B cell (primary cell): Measurements from ENCODE around the gene CD19. TPM values are rescaled to one million over a fixed set of nuclear protein-coding genes. Genes with fewer than 3 reads are reported as not detected.

Experiments used
- ATAC-seq: fragments of 200-7000 bp; cut with Tn5 transposase; one replicate; pipeline ENCODE4 v1.10.0; 2021; ENCODE audit warnings: low read depth, mild to moderate bottlenecking, moderate number of reproducible peaks, moderate library complexity
- CTCF ChIA-PET: fragments of 350-600 bp; sonication (Branson Sonifier 250); formaldehyde crosslinking; loops from one replicate; lab custom pipeline; 2021; ENCODE audit warnings: antibody characterized with exemption, inconsistent platforms; lab: Charles Lee
- POLR2A ChIA-PET: fragments of 350-600 bp; sonication (Branson Sonifier 250); formaldehyde crosslinking; loops from one replicate; lab custom pipeline; 2021; ENCODE audit warnings: antibody characterized with exemption; lab: Charles Lee
- DNase-seq: peaks from one replicate; pipeline ENCODE4 v3.0.0; 2013
- H2AFZ ChIP-seq: 2 replicates; pipeline ENCODE4 v1.6.1; 2012; ENCODE audit warnings: mild to moderate bottlenecking, low read depth, low read length; ENCODE audit not compliant: insufficient read depth, poor library complexity, severe bottlenecking
- H3K27ac ChIP-seq, 2 donors: 1 replicate in 1 of 2; 2 replicates in 1 of 2; pipeline ENCODE4 v1.5.1; 2012 to 2013; ENCODE audit warnings: low read length in 2 of 2, mild to moderate bottlenecking in 2 of 2, moderate library complexity in 1 of 2
- H3K27me3 ChIP-seq, 4 experiments: fragments of 200-600 bp in 1 of 4; sonication (generic) in 1 of 4; replicated peaks in 1 of 4; 1 replicate in 2 of 4; 2 replicates in 2 of 4; pipeline versions ENCODE4 v1.6.1 to v1.7.0; 2013 to 2016; ENCODE audit warnings: low read length in 3 of 4, mild to moderate bottlenecking in 2 of 4, mixed read lengths in 1 of 4, moderate library complexity in 1 of 4; ENCODE audit not compliant: insufficient read depth in 4 of 4, control insufficient read depth in 3 of 4; ENCODE audit errors: control extremely low read depth in 1 of 4
- H3K36me3 ChIP-seq, 2 experiments: replicated peaks in 1 of 2; 1 replicate in 1 of 2; 2 replicates in 1 of 2; pipeline versions ENCODE4 v1.6.1 to v1.7.1; 2013; ENCODE audit warnings: low read length in 1 of 2; ENCODE audit not compliant: insufficient read depth in 2 of 2, control insufficient read depth in 1 of 2; ENCODE audit errors: control extremely low read depth in 1 of 2, extremely low read depth in 1 of 2
- H3K4me1 ChIP-seq, 2 donors: fragments of 200-600 bp in 1 of 2; sonication (generic) in 1 of 2; 1 replicate in 1 of 2; 2 replicates in 1 of 2; pipeline versions ENCODE4 v1.5.1 to v1.6.1; 2013 to 2017; ENCODE audit warnings: low read length in 2 of 2; ENCODE audit not compliant: control insufficient read depth in 2 of 2, insufficient read depth in 2 of 2
- H3K4me2 ChIP-seq: replicated peaks from 2 replicates; pipeline ENCODE3; 2012; ENCODE audit warnings: mild to moderate bottlenecking, low read depth, low read length; ENCODE audit not compliant: poor library complexity, severe bottlenecking
- H3K4me3 ChIP-seq, 5 experiments: fragments of 200-600 bp in 1 of 5; sonication (generic) in 1 of 5; 1 replicate in 3 of 5; 2 replicates in 2 of 5; pipeline versions ENCODE4 v1.5.1 to v1.7.0; 2011 to 2016; ENCODE audit warnings: low read length in 4 of 5, mild to moderate bottlenecking in 4 of 5, low read depth in 2 of 5, control low read depth in 1 of 5, moderate library complexity in 1 of 5; ENCODE audit not compliant: insufficient read depth in 1 of 5; ENCODE audit errors: control extremely low read depth in 1 of 5, extremely low read depth in 1 of 5
- H3K79me2 ChIP-seq: fragments of 200-600 bp; sonication (generic); one replicate; pipeline ENCODE4 v1.6.0; 2016; ENCODE audit warnings: low read length; ENCODE audit not compliant: control insufficient read depth, insufficient read depth
- H3K9ac ChIP-seq: fragments of 200-600 bp; sonication (generic); 2 replicates; pipeline ENCODE4 v1.6.1; 2017; ENCODE audit warnings: mild to moderate bottlenecking, low read length, moderate library complexity
- H3K9me3 ChIP-seq, 3 donors: one replicate each; pipeline versions ENCODE4 v1.6.1 to v1.7.1; 2013; ENCODE audit warnings: low read length in 2 of 3; ENCODE audit not compliant: control insufficient read depth in 2 of 3, insufficient read depth in 1 of 3; ENCODE audit errors: control extremely low read depth in 1 of 3
- H4K20me1 ChIP-seq: 2 replicates; pipeline ENCODE4 v1.6.0; 2012; ENCODE audit warnings: mild to moderate bottlenecking, low read length; ENCODE audit not compliant: insufficient read depth, control insufficient read depth, poor library complexity, severe bottlenecking
- H3K27ac Mint-ChIP-seq: one replicate; pipeline ENCODE4 v1.8.0; 2021; ENCODE audit warnings: mixed read lengths
- H3K27me3 Mint-ChIP-seq: one replicate; pipeline ENCODE4 v1.8.0; 2021; ENCODE audit warnings: mixed read lengths
- H3K4me1 Mint-ChIP-seq: one replicate; pipeline ENCODE4 v1.8.0; 2021; ENCODE audit warnings: mixed read lengths
- H3K4me3 Mint-ChIP-seq: one replicate; pipeline ENCODE4 v1.8.0; 2021; ENCODE audit warnings: mixed read lengths
- H3K9me3 Mint-ChIP-seq: one replicate; pipeline ENCODE4 v1.8.0; 2022; ENCODE audit warnings: mixed read lengths; ENCODE audit not compliant: insufficient read depth
- EZH2 ChIP-seq: IDR thresholded peaks from 2 replicates; pipeline ENCODE4 v1.6.1; 2012; ENCODE audit warnings: borderline replicate concordance, low read depth, mild to moderate bottlenecking, moderate library complexity, low read length; ENCODE audit not compliant: insufficient read depth, poor library complexity, severe bottlenecking
- WGBS: methylation state at CpG from one replicate; pipeline ENCODE4 v1.1.5; 2013; ENCODE audit warnings: missing lambda C conversion rate; ENCODE audit not compliant: insufficient coverage; 5-methylcytosine and 5-hydroxymethylcytosine counted together
- intact Hi-C: fragments of 100-400 bp; cut with micrococcal nuclease; formaldehyde crosslinking; loops from one replicate; pipeline ENCODE4 v1.10.0; 2022
- polyA plus RNA-seq: library from polyadenylated mRNA; depleted of rRNA; stranded (reverse); fragments of >200 nt; gene quantifications from 2 replicates; pipeline ENCODE4 v1.2.3, GENCODE V29; 2012
- total RNA-seq, 2 donors: library from RNA; stranded (reverse); fragments of 120-200 nt in 1 of 2; gene quantifications; 1 replicate in 1 of 2; 2 replicates in 1 of 2; pipeline versions ENCODE4 v1.2.3 to v1.2.4, GENCODE V29; 2013 to 2022
- TF ChIP-seq, protein P1 (sequence below): fragments of 200-600 bp; IDR thresholded peaks from one replicate; pipeline ENCODE4 v1.8.0; 2022; ENCODE audit warnings: antibody characterized with exemption, mild to moderate bottlenecking

Gene CD19
- total and polyA plus RNA-seq, 2 donors (not counting 1 experiment from before 2014, with no cell fraction given): 306 to 478 TPM

DNA sequence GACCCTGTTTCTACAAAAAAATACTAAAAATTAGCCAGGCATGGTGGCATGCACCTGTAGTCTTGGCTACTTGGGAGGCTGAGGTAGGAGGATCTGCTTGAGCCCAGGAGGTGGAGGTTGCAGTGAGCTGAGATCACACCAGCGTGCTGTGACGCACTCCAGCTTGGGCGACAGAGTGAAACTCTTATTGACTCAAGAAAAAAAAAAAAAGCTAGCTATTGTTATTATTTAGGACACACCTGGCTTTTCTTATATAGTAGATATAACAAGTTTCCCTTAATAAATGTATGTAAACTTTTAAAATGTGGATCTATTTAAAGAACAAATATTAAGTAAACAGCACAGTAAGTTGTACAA, 8.6 kb upstream of the CD19 start:
- Mint-ChIP-seq H3K9me3 (no peaks in the 10 kb centered on the region), H3K27me3 (no peaks in the 10 kb centered on the region), H3K4me1 (peaks cover 51% of the 10 kb centered on the region), H3K4me3 (peak overlapping the region; percentile 95), H3K27ac (peak overlapping the region; percentile 98)
- peak overlapping the region; percentile 94 for H3K9ac ChIP-seq
- H3K4me1 ChIP-seq: peaks cover 30 to 60% of the 10 kb centered on the region in 2 donors
- WGBS: no CpG with 5 or more reads among the region's 3 CpGs
- H4K20me1 ChIP-seq: peaks cover 32% of the 10 kb centered on the region
- H3K4me2 ChIP-seq: peak overlapping the region; percentile 82
- H3K9me3 ChIP-seq: no peaks in the 10 kb centered on the region
- TF ChIP-seq, protein P1, sequence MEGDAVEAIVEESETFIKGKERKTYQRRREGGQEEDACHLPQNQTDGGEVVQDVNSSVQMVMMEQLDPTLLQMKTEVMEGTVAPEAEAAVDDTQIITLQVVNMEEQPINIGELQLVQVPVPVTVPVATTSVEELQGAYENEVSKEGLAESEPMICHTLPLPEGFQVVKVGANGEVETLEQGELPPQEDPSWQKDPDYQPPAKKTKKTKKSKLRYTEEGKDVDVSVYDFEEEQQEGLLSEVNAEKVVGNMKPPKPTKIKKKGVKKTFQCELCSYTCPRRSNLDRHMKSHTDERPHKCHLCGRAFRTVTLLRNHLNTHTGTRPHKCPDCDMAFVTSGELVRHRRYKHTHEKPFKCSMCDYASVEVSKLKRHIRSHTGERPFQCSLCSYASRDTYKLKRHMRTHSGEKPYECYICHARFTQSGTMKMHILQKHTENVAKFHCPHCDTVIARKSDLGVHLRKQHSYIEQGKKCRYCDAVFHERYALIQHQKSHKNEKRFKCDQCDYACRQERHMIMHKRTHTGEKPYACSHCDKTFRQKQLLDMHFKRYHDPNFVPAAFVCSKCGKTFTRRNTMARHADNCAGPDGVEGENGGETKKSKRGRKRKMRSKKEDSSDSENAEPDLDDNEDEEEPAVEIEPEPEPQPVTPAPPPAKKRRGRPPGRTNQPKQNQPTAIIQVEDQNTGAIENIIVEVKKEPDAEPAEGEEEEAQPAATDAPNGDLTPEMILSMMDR: no peak
- TF ChIP-seq EZH2: no peak
- H2AFZ ChIP-seq: no peak overlapping the region
- intact Hi-C loops: loop anchor here (2.0 to 10.0 kb wide), 2 partner anchors 14 to 1452 kb away; partner anchors contain the start of genes MYL11 and TBC1D10B
- ChIA-PET POLR2A (interaction anchor here (0.5 to 5.1 kb wide), 9 partner anchors 10 to 101 kb away, joined by 3 to 34 read pairs (median 13); partner anchors contain the start of genes ATXN2L, CD19, NFATC2IP and SH2B1), CTCF (interaction anchor here (0.7 to 7.7 kb wide), 14 partner anchors 8 to 60 kb away, joined by 3 to 114 read pairs (median 6); partner anchors contain the start of genes NFATC2IP and SH2B1)
- DNase-seq: peak; percentile 46
- peaks cover 7 to 32% of the 10 kb centered on the region in 2 experiments for H3K36me3 ChIP-seq
- peak overlapping the region in 4 of 5 experiments; percentile 68 to 97 (median 92) for H3K4me3 ChIP-seq
- H3K79me2 ChIP-seq: peaks cover 48% of the 10 kb centered on the region
- peak overlapping the region; percentile 87 to 91 for H3K27ac ChIP-seq
- no peak for ATAC-seq
- H3K27me3 ChIP-seq: no peaks in the 10 kb centered on the region
